ENCODE data around the gene LGALS4.

- no peak for TF ChIP-seq EGR1 (IDR thresholded peaks at IDR 0.05)
- TF ChIP-seq MAX (IDR thresholded peaks at IDR 0.05): no peak
- no peak for TF ChIP-seq FOXM1 (IDR thresholded peaks at IDR 0.05; ENCODE audit: borderline replicate concordance, low read depth)
- TF ChIP-seq EP300 (IDR thresholded peaks at IDR 0.05; ENCODE audit: borderline replicate concordance): no peak
- no peak for TF ChIP-seq TEAD4 (IDR thresholded peaks at IDR 0.05)
- TF ChIP-seq REST (IDR thresholded peaks at IDR 0.05; ENCODE audit: low read depth): no peak
These were observed 4.0 kb downstream of the LGALS4 start for GRCh38 chr19:38808741-38809140.
